ENCODE measurements around the gene SYCP3.

- TF ChIP-seq CTCF (IDR thresholded peaks at IDR 0.05) (no peak), POLR2A (IDR thresholded peaks at IDR 0.05) (no peak)
Measured at GRCh38 chr12:101761781-101762180, 22.5 kb upstream of the SYCP3 start.
